H4 (cell line): ENCODE results near the gene MSI2. TPM values are rescaled to one million over a fixed set of nuclear protein-coding genes. Genes with fewer than 3 reads are reported as not detected.

Source experiments
- DNase-seq: peaks from one replicate; pipeline ENCODE4 v3.0.0-alpha.2; 2015; ENCODE audit warnings: low spot score
- total RNA-seq: library from RNA; depleted of rRNA; stranded (reverse); fragments of >200 nt; shearing (Covaris generic); gene quantifications from 2 replicates; pipeline ENCODE4 v1.2.3, GENCODE V29; 2014

The MSI2 gene
- total RNA-seq, 1 experiment from 2014 or later, result 27.7 TPM

DNA sequence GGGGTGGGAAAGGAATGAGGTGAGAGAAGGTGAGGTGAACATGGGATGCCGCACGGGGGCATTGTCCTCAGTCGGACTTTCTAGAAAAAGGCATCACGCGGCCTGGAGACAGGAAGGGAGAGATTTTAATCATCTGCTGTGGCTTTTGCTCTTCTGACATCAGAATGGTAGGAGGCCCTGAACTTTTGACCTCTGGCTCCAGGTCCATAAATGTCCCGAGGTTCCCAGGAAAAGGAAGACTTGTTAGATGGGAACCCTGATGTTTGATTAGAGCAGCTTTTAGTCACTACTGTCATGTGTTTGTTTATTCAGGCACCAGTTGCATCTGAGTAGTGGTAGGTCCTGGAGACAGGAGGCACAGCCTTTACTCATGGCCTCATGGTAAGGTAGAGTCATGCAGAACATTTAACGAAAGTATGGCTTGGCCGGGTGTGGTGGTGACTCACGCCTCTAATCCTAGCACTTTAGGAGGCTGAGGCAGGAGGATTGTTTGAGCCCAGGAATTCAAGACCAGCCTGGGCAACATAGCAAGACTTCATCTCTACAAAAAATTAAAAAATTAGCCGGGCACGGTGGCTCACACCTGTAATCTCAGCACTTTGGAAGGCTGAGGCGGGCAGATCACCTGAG is 203.1 kb downstream of the MSI2 start:
- DNase-seq, result peak; percentile 86

GRCh38 chr17:57461082-57461481 is 204.8 kb downstream of the MSI2 start:
- no peak for DNase-seq

DNA sequence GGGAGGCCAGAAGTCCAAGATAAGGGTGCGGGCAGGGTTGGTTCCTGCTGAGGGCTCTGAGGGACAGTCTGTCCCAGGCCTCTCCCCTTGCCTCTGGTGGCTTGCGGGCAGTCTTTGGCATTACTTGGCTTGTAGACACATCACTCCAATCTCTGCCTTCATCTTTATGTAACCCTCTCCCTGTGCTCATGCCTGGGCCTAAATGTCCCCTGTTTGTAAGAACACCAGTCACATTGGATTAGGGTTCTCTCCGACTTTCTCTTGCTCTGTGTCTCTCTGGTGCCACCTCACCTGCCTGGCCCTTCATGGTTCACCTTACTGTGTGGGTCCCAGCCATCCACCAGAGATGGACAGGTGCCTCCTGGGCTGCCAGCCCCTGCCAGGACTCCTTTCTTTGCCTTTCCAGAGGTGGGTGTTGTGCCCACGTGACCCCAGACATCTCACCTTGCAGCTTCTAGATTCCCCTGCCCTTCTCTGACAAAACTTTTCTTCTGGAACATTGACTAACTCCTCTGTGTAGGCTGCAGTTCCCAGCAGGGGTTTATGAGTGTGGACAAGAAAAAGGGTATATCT is 205.8 kb downstream of the MSI2 start:
- no peak for DNase-seq

DNA sequence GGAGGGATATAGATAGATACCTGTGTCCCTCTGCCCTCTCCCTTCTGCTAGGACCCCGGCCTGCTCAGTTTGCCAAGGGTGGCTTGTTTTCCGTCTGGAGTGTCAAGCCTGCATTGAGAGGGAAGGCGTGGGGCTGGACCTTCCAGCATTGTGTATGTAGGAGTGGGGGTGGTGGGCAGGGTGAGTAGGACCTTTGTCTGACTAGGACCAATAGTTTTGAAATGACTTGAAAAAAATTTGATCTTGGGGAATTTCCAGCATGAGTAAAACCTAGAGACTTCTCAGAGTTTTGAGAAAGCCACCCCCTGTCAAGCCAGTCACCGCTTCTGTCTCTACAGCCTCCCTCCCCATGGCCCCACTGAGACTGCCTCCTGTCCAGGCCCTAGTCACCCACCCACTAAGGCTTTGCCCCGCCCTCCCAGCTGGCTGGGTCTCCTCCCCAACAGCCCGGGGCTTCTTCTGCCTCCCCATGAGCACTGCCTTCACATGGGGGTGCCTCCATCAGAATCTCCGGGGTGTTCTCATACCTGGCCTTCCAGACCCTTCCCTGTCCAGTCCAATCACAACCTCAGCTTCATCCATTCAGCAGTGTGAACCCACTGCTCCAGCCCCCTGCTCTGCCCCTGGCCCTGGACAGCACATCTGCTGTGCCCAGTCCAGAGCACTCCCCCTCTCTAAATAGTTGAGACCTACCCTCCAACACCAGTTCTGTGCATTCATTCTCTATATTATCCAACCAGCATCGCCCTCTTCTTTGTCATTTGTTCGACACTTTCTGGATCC is 207.0 kb downstream of the MSI2 start:
- DNase-seq, result peak; percentile 32

DNA sequence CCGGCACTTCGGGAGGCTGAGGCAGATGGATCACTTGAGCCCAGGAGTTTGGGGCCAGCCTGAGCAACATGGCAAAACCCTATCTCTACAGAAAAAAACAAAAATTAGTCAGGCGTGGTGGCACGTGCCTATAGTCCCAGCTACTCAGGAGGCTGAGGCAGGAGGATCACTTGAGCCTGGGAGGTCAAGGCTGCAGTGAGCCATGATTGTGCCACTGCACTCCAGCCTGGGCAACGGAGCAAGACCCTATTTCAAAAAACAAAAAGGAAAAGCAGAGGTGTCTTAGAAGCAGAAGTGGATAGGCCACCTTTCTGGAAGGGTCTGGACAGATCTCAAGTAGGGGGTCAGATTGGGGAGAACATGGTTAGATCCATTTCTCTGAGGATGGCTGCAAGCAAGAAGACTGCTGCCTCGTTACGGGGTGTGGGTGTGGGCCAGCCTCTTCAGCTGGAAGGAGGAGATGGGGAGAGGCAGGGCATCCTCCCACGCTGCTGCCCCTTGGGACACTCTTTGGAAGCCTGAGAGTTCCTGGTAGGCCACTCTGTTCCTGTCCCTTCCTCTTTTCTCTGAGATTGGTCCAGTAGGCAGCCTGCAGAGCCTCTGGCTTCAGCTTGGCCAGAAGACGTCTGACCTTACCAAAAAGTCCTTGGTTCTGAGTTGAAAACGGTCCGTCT is 208.0 kb downstream of the MSI2 start:
- DNase-seq, result no peak

GRCh38 chr17:57465610-57466009 is 209.3 kb downstream of the MSI2 start:
- DNase-seq, result no peak

- DNase-seq, result no peak
Observed at GRCh38 chr17:57466017-57466471, 209.7 kb downstream of the MSI2 start.

DNA sequence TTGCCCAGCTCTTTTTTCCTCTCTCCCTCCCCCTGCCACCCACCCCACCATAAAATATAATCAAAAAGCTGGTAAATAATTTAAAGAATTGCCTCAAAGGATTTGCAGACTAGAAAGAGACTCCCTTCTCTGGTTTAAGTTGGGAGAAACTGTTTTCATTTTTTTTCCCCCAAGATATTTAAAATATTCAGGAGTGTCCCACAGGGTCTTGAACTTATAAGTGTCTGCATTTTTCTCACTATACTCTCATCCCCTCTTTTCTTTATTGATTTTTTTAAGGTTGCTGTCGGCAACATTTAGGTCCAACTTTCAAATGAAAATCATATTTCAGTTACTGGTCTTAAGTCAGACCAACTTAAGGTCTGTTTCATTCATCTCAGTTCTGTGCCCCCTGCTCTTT is 210.2 kb downstream of the MSI2 start:
- DNase-seq, result no peak

DNA sequence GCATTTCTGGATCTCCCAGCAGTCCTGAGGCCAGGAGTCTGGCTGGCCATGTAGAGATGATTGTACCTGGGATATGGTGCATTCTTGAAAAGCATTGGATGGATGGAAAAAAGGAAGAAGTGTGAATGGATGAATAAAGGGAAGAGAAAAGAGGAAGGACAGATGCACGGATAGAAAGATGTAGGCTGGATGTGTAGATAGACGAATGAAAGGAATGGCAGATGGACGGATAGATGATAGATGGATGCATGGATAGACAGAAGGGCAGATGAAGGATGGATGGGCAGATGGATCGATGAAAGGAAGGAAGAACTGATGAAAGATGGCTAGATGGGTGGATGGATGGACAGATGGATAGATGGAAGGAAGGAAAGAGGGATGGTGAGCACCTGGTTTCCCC is 210.9 kb downstream of the MSI2 start:
- DNase-seq, result no peak

- no peak for DNase-seq
Observed at GRCh38 chr17:57467801-57468200, 211.5 kb downstream of the MSI2 start.

DNA sequence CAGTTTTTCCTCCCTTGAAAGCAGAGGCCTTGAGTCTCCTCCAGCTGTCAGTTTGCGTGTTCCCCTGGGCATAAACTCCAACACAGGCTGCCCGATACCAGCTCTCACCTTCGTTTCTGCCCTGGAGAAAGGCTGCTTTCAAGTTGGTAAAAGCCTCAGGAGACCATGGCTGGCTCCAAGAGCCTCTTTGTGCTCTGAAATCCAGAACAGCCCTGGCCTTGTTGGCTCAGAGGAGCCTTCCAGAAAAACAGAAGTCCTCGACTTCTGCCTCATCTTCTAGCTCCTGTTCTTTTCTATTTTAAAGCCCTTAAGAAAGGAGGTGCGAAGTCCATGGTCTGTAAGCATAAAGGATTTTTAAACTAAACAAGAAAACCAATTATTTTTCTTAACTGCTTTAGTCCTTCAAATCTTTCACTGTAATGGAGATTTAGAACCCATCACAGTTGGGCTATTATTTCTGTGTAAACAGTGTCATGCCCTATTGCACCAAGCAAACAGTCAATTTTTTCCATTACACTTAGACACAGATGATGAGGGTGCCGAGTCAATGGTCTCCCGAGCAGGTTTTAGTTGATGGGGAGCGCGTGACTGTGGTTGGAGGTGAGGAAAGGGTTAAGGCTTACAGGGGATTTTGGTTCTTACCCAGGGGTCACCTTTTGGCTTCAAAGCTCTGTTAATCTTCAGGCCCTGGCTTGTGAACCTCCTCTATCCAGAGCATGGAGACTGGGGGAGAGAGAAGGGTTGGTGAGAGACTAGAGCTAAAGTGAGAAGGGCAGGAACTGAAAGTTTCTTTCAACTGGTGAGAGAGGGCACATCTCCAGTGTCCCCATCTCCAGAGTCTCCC is 212.8 kb downstream of the MSI2 start:
- DNase-seq, result no peak

GRCh38 chr17:57470906-57471305 is 214.6 kb downstream of the MSI2 start:
- no peak for DNase-seq

- DNase-seq, result no peak
Observed at GRCh38 chr17:57471868-57472368, 215.6 kb downstream of the MSI2 start.

GRCh38 chr17:57475796-57476195 is 219.5 kb downstream of the MSI2 start:
- DNase-seq, result no peak

DNA sequence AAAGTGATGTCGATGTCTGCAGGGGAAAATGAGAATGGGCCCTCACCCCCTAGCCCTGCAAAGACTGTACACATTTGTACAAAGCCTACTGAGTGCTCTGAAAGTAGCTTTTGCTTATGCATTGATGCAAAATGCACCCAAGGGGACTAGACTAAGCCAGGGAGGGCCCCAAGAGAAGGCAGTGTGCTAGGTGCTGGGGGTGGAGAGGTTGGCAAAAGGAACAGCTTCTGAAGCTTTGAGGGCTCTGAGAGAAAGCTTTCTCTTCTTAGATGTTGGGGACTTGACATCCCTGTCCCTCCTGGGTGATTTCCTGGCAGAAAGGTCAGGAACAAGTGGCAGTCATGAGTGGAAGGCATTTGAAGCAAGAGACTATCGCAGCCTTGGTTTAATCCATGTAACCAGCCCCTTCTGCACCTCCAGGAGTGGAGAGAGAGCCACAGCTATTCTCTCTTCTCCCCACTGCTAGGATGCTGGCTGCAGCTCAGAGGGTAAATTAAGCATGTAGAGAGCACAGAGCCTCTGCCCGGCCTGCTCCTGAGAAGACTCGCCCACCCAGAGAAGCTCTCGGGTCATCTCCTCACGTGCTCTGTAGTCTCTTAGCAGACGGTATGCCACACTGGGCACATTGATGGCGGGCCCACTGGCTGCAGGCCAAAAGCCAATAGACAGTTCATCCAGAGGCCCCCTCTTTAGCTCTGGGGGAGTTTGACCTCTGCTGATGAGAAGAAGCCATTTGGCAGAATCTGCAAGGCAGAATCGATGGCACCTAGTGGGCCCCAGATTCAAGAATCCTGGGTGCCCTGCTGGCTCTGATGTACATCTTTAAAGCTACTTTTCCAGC is 221.4 kb downstream of the MSI2 start:
- DNase-seq, result no peak

GRCh38 chr17:57478478-57479250 is 222.3 kb downstream of the MSI2 start:
- no peak for DNase-seq

- peak; percentile 80 for DNase-seq
Observed at GRCh38 chr17:57480438-57481196, 224.3 kb downstream of the MSI2 start.

DNA sequence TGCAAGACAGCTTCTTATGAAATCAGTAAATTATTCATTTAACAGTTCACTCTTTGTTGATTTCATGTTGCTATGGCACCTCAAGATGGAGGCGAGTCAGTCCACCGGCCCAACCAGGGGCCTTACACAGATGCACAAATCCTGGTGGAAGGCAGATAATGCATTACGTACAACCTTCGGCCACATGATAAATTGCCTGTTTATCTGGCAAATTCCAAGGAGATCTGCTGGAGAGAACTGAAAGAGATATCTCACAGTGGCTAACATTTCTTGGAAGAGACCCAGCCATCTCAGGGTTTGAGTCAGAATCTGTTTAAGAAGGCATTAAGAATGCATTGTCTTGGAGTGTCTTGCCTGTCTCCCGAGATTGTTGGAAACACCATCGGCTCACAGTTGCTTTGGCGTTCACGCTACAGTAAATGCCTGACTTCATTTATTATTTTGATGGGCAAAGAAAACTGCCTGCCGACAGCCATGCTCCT is 225.6 kb downstream of the MSI2 start:
- peak; percentile 88 for DNase-seq

GRCh38 chr17:57482657-57483056 is 226.3 kb downstream of the MSI2 start:
- no peak for DNase-seq
